ENCODE results near the gene PLCH1.

Gene PLCH1

GRCh38 chr3:155603302-155603701, 141.6 kb downstream of the PLCH1 start:
- DNase-seq, result no peak

- DNase-seq, result no peak
Measured at GRCh38 chr3:155602307-155602706, 142.6 kb downstream of the PLCH1 start.

DNA sequence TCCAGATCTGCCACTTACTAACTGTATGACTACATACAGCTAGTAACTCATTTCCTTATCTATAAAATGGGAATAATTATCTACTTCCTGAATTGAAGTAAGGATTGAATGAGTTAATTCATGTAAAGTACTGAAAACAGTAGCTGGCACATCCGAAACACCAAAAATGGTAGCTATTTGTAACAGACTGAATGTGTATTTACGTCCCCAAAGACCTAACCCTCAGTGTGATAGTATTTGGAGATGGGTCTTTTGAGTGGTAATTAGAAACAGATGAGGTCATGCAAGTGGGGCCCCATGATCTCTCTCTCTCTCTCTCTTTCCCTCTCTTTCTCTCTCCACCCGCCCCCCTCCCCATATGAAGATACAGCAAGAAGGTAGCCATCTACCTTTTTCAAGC, 146.2 kb downstream of the PLCH1 start:
- DNase-seq, result no peak

DNA sequence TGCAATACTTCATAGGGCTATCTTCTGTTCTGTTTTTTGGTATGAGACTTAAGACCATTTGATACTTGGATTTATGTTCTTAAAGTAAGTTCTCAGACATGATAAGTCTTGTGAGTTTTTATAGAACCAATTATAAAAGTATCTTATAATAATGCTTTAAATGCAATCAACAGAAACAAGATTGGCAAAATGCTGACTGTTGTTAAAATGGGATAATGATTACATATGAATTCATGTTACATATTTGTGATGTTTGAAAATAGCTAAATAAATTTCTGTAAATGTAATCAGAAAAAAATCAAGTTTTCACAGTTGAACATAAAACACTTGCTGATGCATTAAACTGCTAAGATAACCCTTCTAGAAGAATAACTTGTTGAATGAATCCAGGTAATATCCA, 148.3 kb downstream of the PLCH1 start:
- no peak for DNase-seq

- DNase-seq, result no peak
Measured at GRCh38 chr3:155595371-155595770, 149.5 kb downstream of the PLCH1 start.

DNA sequence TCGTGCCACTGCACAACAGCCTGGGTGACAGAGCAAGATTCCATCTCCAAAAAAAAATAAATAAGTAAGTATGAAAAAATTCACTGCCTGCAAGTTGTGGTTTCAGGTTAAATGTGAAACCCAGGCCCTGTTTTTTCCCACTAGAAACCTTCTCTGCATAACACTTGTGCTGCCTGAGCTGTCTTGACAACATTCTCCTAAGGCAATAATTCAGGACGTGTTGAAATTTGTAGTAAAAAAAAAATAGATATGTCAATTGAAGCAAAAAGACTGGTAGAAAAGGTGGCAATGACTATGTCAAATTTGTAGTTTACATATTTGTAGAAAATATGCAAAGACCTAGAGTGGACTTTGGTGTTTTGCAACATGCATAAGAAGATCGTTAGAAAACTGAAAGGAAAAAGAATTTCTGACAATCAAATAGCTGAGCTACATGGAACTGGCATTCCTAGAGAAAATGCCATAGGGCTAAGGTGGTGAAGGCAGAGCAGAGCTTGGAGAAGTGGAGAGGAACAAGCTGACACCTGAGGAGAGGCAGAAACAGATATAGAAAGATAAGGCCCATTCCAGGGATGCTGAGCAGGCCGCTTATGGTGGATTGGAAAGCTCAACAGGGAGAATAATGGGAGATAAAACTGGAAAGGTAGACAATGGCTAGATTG, 150.2 kb downstream of the PLCH1 start:
- no peak for DNase-seq

- no peak for DNase-seq
Measured at GRCh38 chr3:155587581-155587980, 157.3 kb downstream of the PLCH1 start.

DNA sequence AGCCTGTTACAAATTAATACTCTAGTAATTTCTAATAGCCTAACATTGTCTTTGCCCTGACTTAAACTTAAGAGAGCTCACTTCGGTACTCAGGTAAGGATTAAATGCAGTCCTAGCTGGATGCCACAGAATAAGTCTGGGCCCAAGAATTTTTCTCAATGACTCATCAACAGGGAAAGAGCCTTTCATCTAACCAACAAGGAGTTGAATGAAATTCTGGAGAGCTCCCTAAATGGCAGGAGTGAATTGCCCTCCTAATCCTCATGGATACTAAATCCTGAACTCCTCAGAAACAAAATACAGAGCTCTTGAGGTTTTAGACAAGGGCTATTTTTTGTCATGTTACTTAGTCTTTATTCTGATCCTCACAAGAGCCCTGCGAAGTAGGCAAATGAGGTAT, 159.5 kb downstream of the PLCH1 start:
- DNase-seq, result no peak

- peak; percentile 15 for DNase-seq
Measured at GRCh38 chr3:155581579-155581978, 163.3 kb downstream of the PLCH1 start.

DNA sequence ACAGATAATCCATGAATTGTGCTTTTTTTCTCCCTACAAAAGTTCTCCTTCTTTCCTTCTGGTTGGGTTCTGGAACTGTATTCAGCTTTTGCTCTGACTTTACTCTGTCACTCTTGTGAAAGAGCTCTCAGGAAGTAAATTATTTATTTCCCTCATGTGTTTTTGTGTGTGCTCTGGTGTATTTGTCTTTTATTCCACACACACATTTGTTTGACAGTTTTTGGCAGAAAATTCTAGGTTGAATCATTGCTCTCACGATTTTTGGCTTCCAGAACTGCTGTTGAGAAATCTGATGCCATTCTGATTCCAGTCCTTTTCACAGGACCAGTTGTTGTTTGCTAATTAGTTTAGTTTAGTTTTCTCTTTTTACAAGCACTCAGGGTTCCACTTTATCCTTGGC, 172.8 kb downstream of the PLCH1 start:
- no peak for DNase-seq

DNA sequence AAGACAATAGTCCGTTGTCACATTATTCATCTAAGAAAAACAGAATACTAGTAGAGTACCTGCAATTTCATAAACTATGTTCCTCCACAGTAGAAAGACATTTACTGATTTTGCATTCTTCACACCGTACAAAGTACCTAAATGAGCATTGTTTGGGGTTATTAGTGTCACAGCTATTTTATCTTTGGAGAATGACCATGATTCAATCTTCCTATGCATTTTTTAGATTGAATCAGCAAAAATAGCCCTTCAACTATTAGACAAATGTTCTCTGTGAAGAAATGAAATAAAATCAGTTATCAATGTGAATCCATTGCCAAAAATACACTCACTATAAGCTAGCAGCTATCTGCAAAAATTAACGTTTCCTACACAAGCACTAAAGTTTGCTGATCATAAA, 176.6 kb downstream of the PLCH1 start:
- DNase-seq, result no peak

- DNase-seq, result no peak
Measured at GRCh38 chr3:155560594-155560993, 184.3 kb downstream of the PLCH1 start.

DNA sequence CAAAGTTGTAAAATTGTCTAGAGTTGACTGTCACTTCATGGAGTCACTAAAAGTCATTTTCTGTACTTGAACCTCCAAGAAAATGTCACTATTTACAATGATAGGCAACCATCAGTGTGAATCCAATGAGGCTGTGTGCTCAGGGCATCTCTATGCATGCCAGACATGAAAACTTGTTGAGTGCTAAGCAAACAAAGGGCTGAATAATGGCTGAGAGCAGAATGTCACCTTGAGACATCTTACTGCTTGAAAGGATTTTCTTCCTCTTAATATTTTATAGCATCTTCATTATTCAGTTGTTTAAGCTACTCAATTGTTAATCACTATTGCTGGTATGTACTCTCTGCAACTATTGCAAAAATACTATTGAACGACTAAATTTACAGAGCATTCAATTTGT, 184.7 kb downstream of the PLCH1 start:
- DNase-seq, result no peak

- DNase-seq, result no peak
Measured at GRCh38 chr3:155556531-155556930, 188.3 kb downstream of the PLCH1 start.

GRCh38 chr3:155555479-155556060, 189.3 kb downstream of the PLCH1 start:
- no peak for DNase-seq

- DNase-seq, result no peak
Measured at GRCh38 chr3:155554777-155555451, 190.0 kb downstream of the PLCH1 start.

DNA sequence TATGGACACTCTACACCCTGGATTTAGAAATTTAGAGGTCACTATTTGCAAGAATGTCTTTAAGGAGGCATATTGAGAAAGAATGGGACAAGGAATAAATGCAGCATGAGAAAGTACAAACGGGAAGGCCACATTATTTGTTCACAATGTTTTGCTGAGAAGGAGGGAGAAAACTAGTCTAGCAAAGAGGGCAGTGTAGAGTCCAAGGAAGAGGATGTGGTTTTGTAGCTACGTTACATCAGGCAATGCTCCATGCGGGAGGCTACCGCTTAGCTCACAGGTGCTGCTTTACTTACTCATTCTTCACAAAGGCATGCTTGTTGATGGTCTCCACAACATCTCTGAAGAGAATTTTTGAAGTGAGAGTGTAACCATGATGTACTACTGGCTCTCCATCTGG, 191.1 kb downstream of the PLCH1 start:
- no peak for DNase-seq

DNA sequence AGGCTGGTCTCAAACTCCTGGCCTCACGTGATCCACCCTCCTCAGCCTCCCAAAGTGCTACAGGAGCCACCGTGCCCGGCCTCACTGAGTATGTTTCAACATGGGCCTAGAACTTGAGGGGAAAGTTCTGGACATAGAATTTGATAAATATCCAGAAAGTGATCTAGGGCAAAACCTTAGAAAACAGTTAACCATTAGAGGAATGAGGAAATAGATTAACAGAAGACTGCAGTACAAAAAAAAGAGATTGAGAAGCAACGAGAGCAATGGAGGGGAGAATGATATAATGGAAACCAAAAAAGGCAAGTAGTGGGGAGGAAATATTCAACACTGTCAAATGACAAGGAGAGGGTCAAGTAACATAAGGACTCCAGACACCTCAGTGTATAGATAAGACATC, 191.5 kb downstream of the PLCH1 start:
- DNase-seq, result no peak

DNA sequence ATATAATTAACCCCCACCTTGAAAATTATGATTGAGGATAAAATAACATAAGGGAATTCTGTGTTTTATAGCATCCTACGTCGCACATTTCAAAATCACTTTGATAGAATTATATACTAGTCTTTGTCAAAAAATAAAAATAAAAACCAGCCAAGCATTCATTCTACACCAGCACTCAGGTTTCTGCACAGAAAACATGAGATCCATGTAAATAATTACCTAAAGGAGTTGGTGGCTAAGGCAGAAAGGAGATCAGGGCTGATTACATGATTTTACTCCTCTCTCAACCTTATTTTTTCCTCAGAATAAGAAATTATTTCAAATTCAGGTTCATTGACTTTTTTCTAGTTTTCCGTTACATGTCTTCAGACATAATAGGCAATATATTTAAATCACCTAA, 194.5 kb downstream of the PLCH1 start:
- DNase-seq, result no peak

DNA sequence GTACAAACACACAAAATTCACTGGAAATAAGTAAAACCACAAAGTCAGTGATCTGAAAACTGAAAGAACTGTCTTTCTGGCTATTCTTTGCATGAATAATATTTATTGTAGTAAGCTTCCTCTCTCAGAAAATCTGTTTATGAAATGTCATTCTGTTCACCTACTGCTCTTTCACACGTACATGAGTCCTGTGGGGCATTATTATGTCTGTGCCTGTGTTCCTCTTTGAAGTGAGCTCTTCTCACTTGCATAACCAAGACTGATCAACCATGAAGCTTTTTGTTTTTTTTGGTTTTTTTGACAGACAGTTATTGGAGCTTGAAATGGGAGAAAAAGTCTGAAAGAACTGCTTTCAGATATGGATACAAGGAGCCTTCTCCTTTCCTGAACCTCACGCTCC, 195.8 kb downstream of the PLCH1 start:
- no peak for DNase-seq

GRCh38 chr3:155548195-155548594, 196.7 kb downstream of the PLCH1 start:
- DNase-seq, result no peak

GRCh38 chr3:155535098-155535497, 209.8 kb downstream of the PLCH1 start:
- no peak for DNase-seq

DNA sequence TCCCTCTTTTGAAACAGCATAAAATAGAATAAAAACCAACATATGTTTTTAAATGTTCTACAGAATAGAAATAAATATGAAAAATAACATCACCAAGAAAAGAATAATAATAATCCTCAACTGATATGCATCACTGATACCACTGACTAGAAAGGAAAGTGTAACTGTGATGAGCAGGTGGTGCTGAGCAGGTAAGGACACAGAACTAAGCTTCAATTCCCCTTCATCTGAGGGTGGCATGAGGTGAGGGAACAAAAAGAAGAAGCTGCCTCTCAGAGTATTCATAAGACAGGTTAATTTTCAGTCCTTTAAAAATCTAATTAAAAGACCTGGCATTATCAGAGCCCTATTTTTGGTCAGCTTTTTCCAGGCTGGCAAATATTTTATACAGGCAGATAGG, 216.3 kb downstream of the PLCH1 start:
- DNase-seq, result no peak

GRCh38 chr3:155525324-155525833, 219.5 kb downstream of the PLCH1 start:
- DNase-seq, result no peak
